Measurements from ENCODE around the gene TRIM2. TPM values are rescaled to one million over a fixed set of nuclear protein-coding genes. Genes with fewer than 3 reads are reported as not detected.
A peak's percentile ranks its signal among the peaks of the same experiment; 100 is the strongest.

TRIM2 gene
- total and polyA plus RNA-seq, 2 of the 8 experiments (the other 6 are each of a cell fraction or from before 2014, with no cell fraction given), result 34.0 to 59.8 TPM

- DNase-seq (ENCODE audit: low read depth in 1 of 2, low spot score in 2 of 2), result no peak
Observed at GRCh38 chr4:153169776-153170175, 34.5 kb upstream of the TRIM2 start.

More at GRCh38 chr4:153169776-153170175, 34.5 kb upstream of the TRIM2 start:
- H3K56ac ChIP-seq (replicated peaks; ENCODE audit: insufficient read length, low read depth, low read length), result no peak overlapping the region
- no peak overlapping the region for H2BK5ac ChIP-seq (ENCODE audit: low read depth, low read length)
- no peak overlapping the region for H4K5ac ChIP-seq (ENCODE audit: insufficient read length, low read depth, low read length)
- H3K18ac ChIP-seq (ENCODE audit: extremely low read depth, low read length), result no peak overlapping the region
- no peak overlapping the region for H2BK20ac ChIP-seq (ENCODE audit: low read length)
- CTCF ChIA-PET (ENCODE audit: partially characterized antibody), result interaction anchor here (0.6 to 2.1 kb wide), 4 partner anchors 11 to 63 kb away, joined by 3 to 8 read pairs (median 4); no protein-coding TSS in a partner anchor
- H4K91ac ChIP-seq (replicated peaks; ENCODE audit: insufficient read length, low read length), result no peak overlapping the region
- no peak overlapping the region for H3K4ac ChIP-seq (replicated peaks; ENCODE audit: insufficient read length, low read depth, low read length)
- no peaks in the 10 kb centered on the region for H3K23me2 ChIP-seq (ENCODE audit: low read depth, low read length)
- POLR2A ChIA-PET (ENCODE audit: partially characterized antibody), result interaction anchor here (1.1 kb wide), 1 partner anchor 17 kb away, joined by 3 read pairs; no protein-coding TSS in a partner anchor
- 71% methylated on average over 8 of the region's 8 CpGs; no CpG with 5 or more reads in 1 of the 2 experiments for WGBS, 2 experiments (ENCODE audit: extremely low coverage in 1 of 2, insufficient coverage in 1 of 2, insufficient read length in 1 of 2, insufficient replicate concordance in 2 of 2, low coverage in 1 of 2, low lambda C conversion rate in 2 of 2, missing lambda C conversion rate in 1 of 2)
- no peak overlapping the region for H3K4me3 ChIP-seq (ENCODE audit: extremely low read depth in 1 of 4, insufficient read depth in 2 of 4, low read depth in 3 of 4, low read length in 4 of 4)
- no peak overlapping the region for H3K23ac ChIP-seq (ENCODE audit: insufficient read length)
- H4K20me1 ChIP-seq (replicated peaks in 1 of 2; ENCODE audit: control insufficient read depth in 1 of 2, insufficient read depth in 2 of 2, low read length in 2 of 2), result no peaks in the 10 kb centered on the region
- H3K9ac ChIP-seq (replicated peaks in 1 of 4; ENCODE audit: extremely low read depth in 1 of 4, low read depth in 3 of 4, low read length in 3 of 4), result no peak overlapping the region
- no peaks in the 10 kb centered on the region for H3K79me1 ChIP-seq (ENCODE audit: low read depth, low read length)
- no peak overlapping the region for H2BK120ac ChIP-seq (replicated peaks; ENCODE audit: low read depth, low read length)
- H2AFZ ChIP-seq (ENCODE audit: low read length), result no peak overlapping the region
- H3K79me2 ChIP-seq (ENCODE audit: control insufficient read depth in 1 of 2, insufficient read depth in 2 of 2, low read length in 2 of 2), result no peaks in the 10 kb centered on the region
- H3K27ac ChIP-seq (ENCODE audit: low read depth, low read length), result no peak overlapping the region
- peaks cover 0 to 1% (median 0%) of the 10 kb centered on the region in 4 experiments; a peak in 2 of 7 replicates for H3K27me3 ChIP-seq (replicated peaks in 1 of 4; ENCODE audit: control insufficient read depth in 3 of 4, extremely low read depth in 1 of 4, insufficient read depth in 3 of 4, low read length in 3 of 4)
- no peaks in the 10 kb centered on the region for H3K4me1 ChIP-seq (replicated peaks in 1 of 4; ENCODE audit: control insufficient read depth in 3 of 4, insufficient read depth in 4 of 4, low read length in 3 of 4)
- H3K14ac ChIP-seq (ENCODE audit: insufficient read length), result peak overlapping the region; percentile 48
- H2BK12ac ChIP-seq (ENCODE audit: low read depth, low read length), result no peak overlapping the region
- no peak for FAIRE-seq
- H2BK15ac ChIP-seq (ENCODE audit: low read length), result 0 out of 2 replicates have a peak overlapping the region, but pooled peaks have one; percentile 36
- H3K4me2 ChIP-seq (ENCODE audit: insufficient read depth in 1 of 2, low read depth in 2 of 2, low read length in 2 of 2), result no peak overlapping the region
- no peaks in the 10 kb centered on the region for H3K9me3 ChIP-seq (ENCODE audit: insufficient read depth in 2 of 2, low read depth in 1 of 2, low read length in 1 of 2)
- H2AK5ac ChIP-seq (ENCODE audit: low read depth, low read length), result no peak overlapping the region
- no peaks in the 10 kb centered on the region for H3K36me3 ChIP-seq (ENCODE audit: control insufficient read depth in 2 of 4, insufficient read depth in 4 of 4, low read length in 3 of 4)
- no peak overlapping the region for H4K8ac ChIP-seq (ENCODE audit: extremely low read depth, insufficient read depth, low read length)
